ENCODE data around the gene GPR152.

DNA sequence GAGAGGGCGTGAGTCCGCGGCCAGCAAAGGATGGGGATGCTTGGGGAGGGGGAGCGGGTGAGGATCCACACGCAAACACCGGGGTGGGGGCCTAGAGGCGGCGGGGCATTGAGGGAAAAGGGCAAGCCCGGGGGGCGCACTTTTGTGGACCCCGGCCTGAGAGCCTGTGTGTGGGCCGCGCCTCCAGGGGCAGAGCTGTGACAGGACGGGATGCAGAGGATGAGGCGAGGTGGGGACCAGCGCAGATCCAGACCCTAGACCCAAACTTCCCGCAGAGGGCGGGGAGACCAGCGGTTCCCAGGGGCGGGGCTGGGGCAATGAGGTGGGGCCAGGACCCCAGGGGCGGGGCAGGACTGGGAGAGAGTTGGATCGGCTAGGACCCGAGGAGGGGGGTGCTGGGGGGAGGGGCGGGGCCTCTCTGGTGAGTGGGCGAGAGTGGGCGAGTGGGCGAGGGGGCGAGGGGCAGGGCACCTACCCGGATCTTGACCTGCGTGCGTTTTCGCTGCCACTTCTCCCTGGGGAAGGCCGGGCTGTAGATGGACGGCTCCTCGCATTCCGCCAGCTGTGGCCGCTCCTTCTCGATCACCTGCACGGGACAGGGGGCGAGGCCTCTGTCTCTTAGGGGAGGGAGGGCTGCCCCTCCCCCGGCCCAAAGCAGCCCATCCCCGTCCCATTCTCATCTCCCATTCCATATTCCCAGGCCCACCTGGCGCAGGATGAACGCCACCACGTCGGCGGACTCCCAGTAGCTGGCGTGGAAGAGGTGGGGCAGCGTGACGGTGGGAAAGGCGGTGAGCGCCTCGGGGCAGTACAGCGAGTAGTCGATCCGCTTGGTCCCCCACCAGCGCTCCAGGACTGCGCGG lies 42.1 kb upstream of the GPR152 start:
- TF ChIP-seq CBX3 (IDR thresholded peaks at IDR 0.05; ENCODE audit: low read depth) (no peak), ZNF274 (IDR thresholded peaks at IDR 0.05; ENCODE audit: low read depth, low read length) (no peak), SIN3A (IDR thresholded peaks at IDR 0.05; ENCODE audit: low read depth) (no peak), ZFX (IDR thresholded peaks at IDR 0.05) (no peak), POLR2AphosphoS5 (IDR thresholded peaks at IDR 0.05; ENCODE audit: low read depth, low read length) (no peak), YY1 (IDR thresholded peaks at IDR 0.05; ENCODE audit: extremely low read depth, insufficient replicate concordance, low read depth, low read length) (no peak), SP1 (IDR thresholded peaks at IDR 0.05; ENCODE audit: low read depth) (no peak), POLR2A (IDR thresholded peaks at IDR 0.05; ENCODE audit: borderline replicate concordance, extremely low read depth, insufficient read depth, insufficient read length) (no peak), SRF (IDR thresholded peaks at IDR 0.05; ENCODE audit: low read depth) (no peak), FOSL1 (IDR thresholded peaks at IDR 0.05; ENCODE audit: low read depth) (no peak)
- TF ChIP-seq, protein P1, sequence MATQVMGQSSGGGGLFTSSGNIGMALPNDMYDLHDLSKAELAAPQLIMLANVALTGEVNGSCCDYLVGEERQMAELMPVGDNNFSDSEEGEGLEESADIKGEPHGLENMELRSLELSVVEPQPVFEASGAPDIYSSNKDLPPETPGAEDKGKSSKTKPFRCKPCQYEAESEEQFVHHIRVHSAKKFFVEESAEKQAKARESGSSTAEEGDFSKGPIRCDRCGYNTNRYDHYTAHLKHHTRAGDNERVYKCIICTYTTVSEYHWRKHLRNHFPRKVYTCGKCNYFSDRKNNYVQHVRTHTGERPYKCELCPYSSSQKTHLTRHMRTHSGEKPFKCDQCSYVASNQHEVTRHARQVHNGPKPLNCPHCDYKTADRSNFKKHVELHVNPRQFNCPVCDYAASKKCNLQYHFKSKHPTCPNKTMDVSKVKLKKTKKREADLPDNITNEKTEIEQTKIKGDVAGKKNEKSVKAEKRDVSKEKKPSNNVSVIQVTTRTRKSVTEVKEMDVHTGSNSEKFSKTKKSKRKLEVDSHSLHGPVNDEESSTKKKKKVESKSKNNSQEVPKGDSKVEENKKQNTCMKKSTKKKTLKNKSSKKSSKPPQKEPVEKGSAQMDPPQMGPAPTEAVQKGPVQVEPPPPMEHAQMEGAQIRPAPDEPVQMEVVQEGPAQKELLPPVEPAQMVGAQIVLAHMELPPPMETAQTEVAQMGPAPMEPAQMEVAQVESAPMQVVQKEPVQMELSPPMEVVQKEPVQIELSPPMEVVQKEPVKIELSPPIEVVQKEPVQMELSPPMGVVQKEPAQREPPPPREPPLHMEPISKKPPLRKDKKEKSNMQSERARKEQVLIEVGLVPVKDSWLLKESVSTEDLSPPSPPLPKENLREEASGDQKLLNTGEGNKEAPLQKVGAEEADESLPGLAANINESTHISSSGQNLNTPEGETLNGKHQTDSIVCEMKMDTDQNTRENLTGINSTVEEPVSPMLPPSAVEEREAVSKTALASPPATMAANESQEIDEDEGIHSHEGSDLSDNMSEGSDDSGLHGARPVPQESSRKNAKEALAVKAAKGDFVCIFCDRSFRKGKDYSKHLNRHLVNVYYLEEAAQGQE (IDR thresholded peaks at IDR 0.05; ENCODE audit: low read depth): no peak
- TF ChIP-seq, protein P2, sequence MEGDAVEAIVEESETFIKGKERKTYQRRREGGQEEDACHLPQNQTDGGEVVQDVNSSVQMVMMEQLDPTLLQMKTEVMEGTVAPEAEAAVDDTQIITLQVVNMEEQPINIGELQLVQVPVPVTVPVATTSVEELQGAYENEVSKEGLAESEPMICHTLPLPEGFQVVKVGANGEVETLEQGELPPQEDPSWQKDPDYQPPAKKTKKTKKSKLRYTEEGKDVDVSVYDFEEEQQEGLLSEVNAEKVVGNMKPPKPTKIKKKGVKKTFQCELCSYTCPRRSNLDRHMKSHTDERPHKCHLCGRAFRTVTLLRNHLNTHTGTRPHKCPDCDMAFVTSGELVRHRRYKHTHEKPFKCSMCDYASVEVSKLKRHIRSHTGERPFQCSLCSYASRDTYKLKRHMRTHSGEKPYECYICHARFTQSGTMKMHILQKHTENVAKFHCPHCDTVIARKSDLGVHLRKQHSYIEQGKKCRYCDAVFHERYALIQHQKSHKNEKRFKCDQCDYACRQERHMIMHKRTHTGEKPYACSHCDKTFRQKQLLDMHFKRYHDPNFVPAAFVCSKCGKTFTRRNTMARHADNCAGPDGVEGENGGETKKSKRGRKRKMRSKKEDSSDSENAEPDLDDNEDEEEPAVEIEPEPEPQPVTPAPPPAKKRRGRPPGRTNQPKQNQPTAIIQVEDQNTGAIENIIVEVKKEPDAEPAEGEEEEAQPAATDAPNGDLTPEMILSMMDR (IDR thresholded peaks at IDR 0.05 in 2 of 3, conservative IDR thresholded peaks at IDR 0.05 in 1 of 3; ENCODE audit: borderline replicate concordance in 1 of 3, insufficient read depth in 1 of 3, low read depth in 2 of 3, low read length in 2 of 3): no peak

Measured in HCT116 (cell line).